Endodermal cell (in vitro differentiated cells): Measurements from ENCODE around the gene SDK1. TPM values are rescaled to one million over a fixed set of nuclear protein-coding genes. Genes with fewer than 3 reads are reported as not detected.
A peak's percentile ranks its signal among the peaks of the same experiment; 100 is the strongest.

Source experiments
- DNase-seq: peaks from one replicate; pipeline ENCODE4 v3.0.0-alpha.2; 2017
- H3K27ac ChIP-seq: 2 replicates; pipeline ENCODE4 v1.5.1; 2013; ENCODE audit warnings: mild to moderate bottlenecking, low read depth, low read length, moderate library complexity
- H3K27me3 ChIP-seq: 2 replicates; pipeline ENCODE4 v1.6.1; 2013; ENCODE audit warnings: mild to moderate bottlenecking, low read length, moderate library complexity; ENCODE audit not compliant: insufficient read depth, control insufficient read depth, poor library complexity, severe bottlenecking
- H3K36me3 ChIP-seq: 2 replicates; pipeline ENCODE4 v1.7.0; 2013; ENCODE audit warnings: mild to moderate bottlenecking, low read length, moderate library complexity; ENCODE audit not compliant: control insufficient read depth, insufficient read depth
- H3K4me1 ChIP-seq: one replicate; pipeline ENCODE4 v1.7.0; 2013; ENCODE audit warnings: low read length; ENCODE audit not compliant: control insufficient read depth, insufficient read depth
- H3K4me3 ChIP-seq: 2 replicates; pipeline ENCODE4 v1.5.1; 2013; ENCODE audit warnings: mild to moderate bottlenecking, low read length, moderate library complexity
- H3K9ac ChIP-seq: 2 replicates; pipeline ENCODE4 v1.6.1; 2013; ENCODE audit warnings: mild to moderate bottlenecking, low read length, moderate library complexity; ENCODE audit not compliant: poor library complexity, severe bottlenecking; ENCODE audit errors: extremely low read depth
- H3K9me3 ChIP-seq: 2 replicates; pipeline ENCODE4 v1.6.1; 2013; ENCODE audit warnings: mild to moderate bottlenecking, low read length, moderate library complexity; ENCODE audit not compliant: control insufficient read depth
- H3K27ac Mint-ChIP-seq: 2 replicates; pipeline ENCODE4 v1.8.0; 2020; ENCODE audit warnings: mixed read lengths
- H3K27me3 Mint-ChIP-seq: 2 replicates; pipeline ENCODE4 v1.8.0; 2021; ENCODE audit warnings: mild to moderate bottlenecking, mixed read lengths; ENCODE audit not compliant: insufficient read depth
- H3K36me3 Mint-ChIP-seq: 2 replicates; pipeline ENCODE4 v1.8.0; 2020; ENCODE audit warnings: low read depth, mixed read lengths
- H3K4me1 Mint-ChIP-seq: 2 replicates; pipeline ENCODE4 v1.8.0; 2020; ENCODE audit warnings: mixed read lengths
- H3K4me3 Mint-ChIP-seq: 2 replicates; pipeline ENCODE4 v1.8.0; 2020; ENCODE audit warnings: mild to moderate bottlenecking, moderate library complexity, mixed read lengths
- H3K9me3 Mint-ChIP-seq: 2 replicates; pipeline ENCODE4 v1.8.0; 2020; ENCODE audit warnings: mild to moderate bottlenecking, mixed read lengths
- CTCF ChIP-seq: fragments of 200-600 bp; sonication (generic); conservative IDR thresholded peaks from 2 replicates; pipeline ENCODE4 v1.5.0; 2021; ENCODE audit warnings: antibody characterized with exemption, mild to moderate bottlenecking
- WGBS, 2 experiments: methylation state at CpG; one replicate each; pipeline versions ENCODE4 v1.1.5 to v1.1.7; 2013; ENCODE audit warnings: missing lambda C conversion rate in 2 of 2, mixed read lengths in 1 of 2; ENCODE audit not compliant: insufficient coverage in 1 of 2, insufficient read length in 1 of 2; 5-methylcytosine and 5-hydroxymethylcytosine counted together
- total RNA-seq, 2 donors: library from RNA; stranded (reverse); fragmentation: NEBNext Ultra II Directional in 1 of 2; extraction: Animal tissue kit (Norgen Biotek cat#: 25700) in 1 of 2; gene quantifications; 2 replicates in 1 of 2; 3 replicates in 1 of 2; pipeline ENCODE4 v1.2.1, GENCODE V29; 2021

The SDK1 gene
- total RNA-seq, 2 donors from 2014 or later = 22.7 to 23.1 TPM

- peaks cover 12% of the 10 kb centered on the region for H3K9me3 ChIP-seq
- no peaks in the 10 kb centered on the region for H3K27me3 Mint-ChIP-seq
- no peaks in the 10 kb centered on the region for H3K27me3 ChIP-seq
- no peak overlapping the region for H3K9ac ChIP-seq
- no peak overlapping the region for H3K27ac Mint-ChIP-seq
- H3K36me3 ChIP-seq = no peaks in the 10 kb centered on the region
- H3K36me3 Mint-ChIP-seq = peaks cover 57% of the 10 kb centered on the region
- no peak overlapping the region for H3K27ac ChIP-seq
- DNase-seq = peak; percentile 18
- TF ChIP-seq CTCF = no peak
- H3K4me1 Mint-ChIP-seq = no peaks in the 10 kb centered on the region
- H3K9me3 Mint-ChIP-seq = peaks cover 46% of the 10 kb centered on the region
- 93 to 97% methylated on average over 11 of the region's 11 CpGs for WGBS, 2 experiments
- H3K4me3 Mint-ChIP-seq = no peak overlapping the region
- H3K4me3 ChIP-seq = no peak overlapping the region
- no peaks in the 10 kb centered on the region for H3K4me1 ChIP-seq
Measured at GRCh38 chr7:4020086-4020485, 719.0 kb downstream of the SDK1 start.

- TF ChIP-seq CTCF = no peak
- Histone ChIP-seq H3K36me3 (no peaks in the 10 kb centered on the region), H3K27me3 (no peaks in the 10 kb centered on the region), H3K27ac (no peak overlapping the region), H3K9me3 (peaks cover 12% of the 10 kb centered on the region), H3K9ac (no peak overlapping the region), H3K4me1 (no peaks in the 10 kb centered on the region), H3K4me3 (no peak overlapping the region)
- WGBS, 2 experiments = 71 to 79% methylated on average over 4 to 5 of the region's 5 CpGs
- DNase-seq = no peak
- Mint-ChIP-seq H3K27me3 (no peaks in the 10 kb centered on the region), H3K36me3 (peaks cover 48% of the 10 kb centered on the region), H3K27ac (no peak overlapping the region), H3K4me1 (no peaks in the 10 kb centered on the region), H3K9me3 (peaks cover 42% of the 10 kb centered on the region), H3K4me3 (no peak overlapping the region)
Measured at GRCh38 chr7:4021413-4021812, 720.4 kb downstream of the SDK1 start.

GRCh38 chr7:4022265-4022664, 721.2 kb downstream of the SDK1 start:
- Histone ChIP-seq H3K27me3 (no peaks in the 10 kb centered on the region), H3K9ac (no peak overlapping the region), H3K9me3 (peaks cover 12% of the 10 kb centered on the region), H3K4me3 (no peak overlapping the region), H3K36me3 (no peaks in the 10 kb centered on the region), H3K4me1 (no peaks in the 10 kb centered on the region), H3K27ac (no peak overlapping the region)
- WGBS, 2 experiments = 94 to 100% methylated on average over 4 to 7 of the region's 7 CpGs
- Mint-ChIP-seq H3K9me3 (peaks cover 34% of the 10 kb centered on the region), H3K27me3 (no peaks in the 10 kb centered on the region), H3K4me1 (no peaks in the 10 kb centered on the region), H3K4me3 (no peak overlapping the region), H3K36me3 (peaks cover 39% of the 10 kb centered on the region), H3K27ac (no peak overlapping the region)
- no peak for DNase-seq
- no peak for TF ChIP-seq CTCF
